GM12864 (cell line): ENCODE data around the gene RNF6.

Source experiments
- DNase-seq: peaks from one replicate; pipeline ENCODE4 v3.0.0-alpha.2; 2011; ENCODE audit warnings: low read depth
- H3K4me3 ChIP-seq: 2 replicates; pipeline ENCODE4 v1.5.1; 2011; ENCODE audit warnings: mild to moderate bottlenecking, low read depth, low read length, control low read depth
- CTCF ChIP-seq: IDR thresholded peaks from 2 replicates; pipeline ENCODE4 v1.5.1; 2011; ENCODE audit warnings: low read depth, mild to moderate bottlenecking, moderate library complexity, low read length, control low read depth, inconsistent platforms; ENCODE audit errors: missing control alignments

Gene RNF6

GRCh38 chr13:26216042-26216441 lies 6.1 kb downstream of the RNF6 start:
- no peak for TF ChIP-seq CTCF
- H3K4me3 ChIP-seq: no peak overlapping the region
- DNase-seq: no peak

- no peak for DNase-seq
- TF ChIP-seq CTCF: no peak
- no peak overlapping the region for H3K4me3 ChIP-seq
These were observed 8.1 kb downstream of the RNF6 start for GRCh38 chr13:26213982-26214381.

GRCh38 chr13:26213345-26213744 lies 8.8 kb downstream of the RNF6 start:
- TF ChIP-seq CTCF: no peak
- no peak overlapping the region for H3K4me3 ChIP-seq
- no peak for DNase-seq

- TF ChIP-seq CTCF: no peak
- H3K4me3 ChIP-seq: no peak overlapping the region
- no peak for DNase-seq
These were observed 13.8 kb downstream of the RNF6 start for GRCh38 chr13:26208287-26208686.

DNA sequence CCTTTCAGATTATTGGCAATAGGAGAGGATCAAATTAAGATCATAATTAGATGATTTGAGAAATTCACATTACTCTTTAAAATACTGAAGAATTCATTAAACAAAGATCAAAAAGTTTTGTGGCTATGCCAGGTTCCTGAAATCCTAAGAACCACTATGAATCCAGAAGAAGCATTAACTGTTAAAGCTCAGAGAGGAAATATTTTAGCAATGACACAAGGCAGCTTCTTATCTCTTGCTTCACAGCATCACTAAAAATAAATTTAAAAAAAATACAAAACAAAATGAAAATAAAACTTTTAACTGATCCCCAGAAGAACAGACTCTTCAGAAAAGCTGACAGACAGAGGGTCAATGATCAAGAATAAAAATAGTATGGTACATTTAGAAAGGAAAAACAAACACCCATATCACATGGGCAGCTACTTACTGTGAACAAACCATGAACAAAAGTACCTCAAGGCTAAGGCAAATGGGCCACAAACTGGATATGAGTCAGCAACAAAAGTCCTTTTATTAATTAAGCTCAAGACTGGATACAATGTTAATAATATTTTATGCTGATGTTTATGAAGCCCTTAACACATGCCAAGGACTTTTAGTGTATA lies 19.6 kb downstream of the RNF6 start:
- H3K4me3 ChIP-seq: no peak overlapping the region
- DNase-seq: no peak
- no peak for TF ChIP-seq CTCF

- DNase-seq: no peak
- TF ChIP-seq CTCF: no peak
- no peak overlapping the region for H3K4me3 ChIP-seq
These were observed 21.3 kb downstream of the RNF6 start for GRCh38 chr13:26200811-26201210.

GRCh38 chr13:26198116-26198515 lies 24.0 kb downstream of the RNF6 start:
- H3K4me3 ChIP-seq: no peak overlapping the region
- no peak for DNase-seq
- TF ChIP-seq CTCF: no peak
